Testis (tissue), 3 donors: ENCODE data around the gene RAPGEF5. TPM values are rescaled to one million over a fixed set of nuclear protein-coding genes. Genes with fewer than 3 reads are reported as not detected.

Source experiments
- DNase-seq: peaks from one replicate; pipeline ENCODE4 v3.0.0-alpha.2; 2019
- H3K27ac ChIP-seq, 2 donors: fragments of 200-600 bp; sonication (generic); one replicate each; pipeline ENCODE4 v1.5.1; 2019
- H3K27me3 ChIP-seq: fragments of 200-600 bp; sonication (generic); one replicate; pipeline ENCODE4 v1.5.1; 2019
- H3K36me3 ChIP-seq: fragments of 200-600 bp; sonication (generic); one replicate; pipeline ENCODE4 v1.5.1; 2017; ENCODE audit warnings: low read depth; ENCODE audit errors: missing control alignments
- H3K4me1 ChIP-seq: fragments of 200-600 bp; sonication (generic); one replicate; pipeline ENCODE4 v1.5.1; 2019
- H3K4me3 ChIP-seq, 2 donors: fragments of 200-600 bp; sonication (generic); one replicate each; pipeline ENCODE4 v1.5.1; 2017 to 2019
- H3K9me3 ChIP-seq: fragments of 200-600 bp; sonication (generic); one replicate; pipeline ENCODE4 v1.5.1; 2017
- CTCF ChIP-seq, 3 experiments: fragments of 450-650 bp in 2 of 3; fragments of 200-600 bp in 1 of 3; sonication (generic) in 1 of 3; IDR thresholded peaks; one replicate each; pipeline ENCODE4 v1.5.1; 2016 to 2019; ENCODE audit warnings: antibody characterized with exemption in 3 of 3, mild to moderate bottlenecking in 2 of 3, moderate library complexity in 1 of 3
- POLR2A ChIP-seq: fragments of 450-650 bp; IDR thresholded peaks from one replicate; pipeline ENCODE4 v1.6.1; 2017; ENCODE audit warnings: antibody characterized with exemption, mild to moderate bottlenecking, moderate library complexity
- WGBS, 2 donors: methylation state at CpG; one replicate each; pipeline ENCODE4 v1.1.5; 2018; 5-methylcytosine and 5-hydroxymethylcytosine counted together
- intact Hi-C: fragments of 100-400 bp; cut with DNase I; formaldehyde crosslinking; loops from one replicate; pipeline ENCODE4 v1.15.1; 2023; ENCODE audit warnings: low total_unique reads
- polyA plus RNA-seq: library from polyadenylated mRNA; stranded (reverse); fragments of 350-450 nt; fragmentation: Illumina TruSeq; extraction: RNeasy Lipid Tissue Mini Kit (QIAGEN cat#74804); gene quantifications from one replicate; pipeline ENCODE4 v1.2.3, GENCODE V29; 2014; ENCODE audit warnings: low read depth, low replicate concordance; ENCODE audit not compliant: insufficient read depth
- total RNA-seq, 2 donors: library from RNA; depleted of rRNA; stranded (reverse); fragments of >200 nt; gene quantifications; one replicate each; pipeline ENCODE4 v1.2.3, GENCODE V29; 2016

Gene RAPGEF5
- total and polyA plus RNA-seq, 3 donors from 2014 or later = 16.8 to 67.5 (median 63.8) TPM

GRCh38 chr7:22339725-22340390, 17.1 kb downstream of the RAPGEF5 start:
- H3K9me3 ChIP-seq = no peaks in the 10 kb centered on the region
- H3K36me3 ChIP-seq = no peaks in the 10 kb centered on the region
- no peak overlapping the region for H3K4me3 ChIP-seq
- no peaks in the 10 kb centered on the region for H3K27me3 ChIP-seq
- H3K4me1 ChIP-seq = no peaks in the 10 kb centered on the region
- intact Hi-C loops = no loop called here
- no peak overlapping the region for H3K27ac ChIP-seq
- WGBS, 2 donors = 86 to 92% methylated on average over 2 of the region's 2 CpGs
- TF ChIP-seq CTCF (IDR thresholded peaks at IDR 0.05) (no peak), POLR2A (no peak)
- no peak for DNase-seq

GRCh38 chr7:22338877-22339276, 18.1 kb downstream of the RAPGEF5 start:
- no peak for DNase-seq
- H3K9me3 ChIP-seq = no peaks in the 10 kb centered on the region
- intact Hi-C loops = no loop called here

GRCh38 chr7:22338411-22338810, 18.5 kb downstream of the RAPGEF5 start:
- Histone ChIP-seq H3K27me3 (no peaks in the 10 kb centered on the region), H3K36me3 (no peaks in the 10 kb centered on the region), H3K4me3 (no peak overlapping the region), H3K9me3 (no peaks in the 10 kb centered on the region), H3K27ac (no peak overlapping the region), H3K4me1 (no peaks in the 10 kb centered on the region)
- no peak for DNase-seq
- WGBS, 2 donors = 87 to 91% methylated on average over 2 of the region's 2 CpGs
- intact Hi-C loops = no loop called here
- no peak for TF ChIP-seq CTCF (IDR thresholded peaks at IDR 0.05)
- no peak for TF ChIP-seq POLR2A

More at GRCh38 chr7:22338877-22339276, 18.1 kb downstream of the RAPGEF5 start:
- no peaks in the 10 kb centered on the region for H3K4me1 ChIP-seq
- no peaks in the 10 kb centered on the region for H3K27me3 ChIP-seq
- H3K4me3 ChIP-seq = no peak overlapping the region
- no peak for TF ChIP-seq POLR2A
- H3K36me3 ChIP-seq = no peaks in the 10 kb centered on the region
- no peak overlapping the region for H3K27ac ChIP-seq
- WGBS, 2 donors = 80 to 83% methylated on average over 7 of the region's 7 CpGs

- H3K4me1 ChIP-seq = peaks cover 4% of the 10 kb centered on the region
- H3K4me3 ChIP-seq = no peak overlapping the region
- no peaks in the 10 kb centered on the region for H3K36me3 ChIP-seq
- no peak for TF ChIP-seq CTCF (IDR thresholded peaks at IDR 0.05)
- no peak for TF ChIP-seq POLR2A
- DNase-seq = peak; percentile 30
- intact Hi-C loops = no loop called here
- H3K27ac ChIP-seq = no peak overlapping the region
- 66 to 72% methylated on average over 15 of the region's 15 CpGs for WGBS, 2 donors
- no peaks in the 10 kb centered on the region for H3K27me3 ChIP-seq
- H3K9me3 ChIP-seq = no peaks in the 10 kb centered on the region
Observed at GRCh38 chr7:22333680-22334141, 23.2 kb downstream of the RAPGEF5 start.

GRCh38 chr7:22332461-22332870, 24.5 kb downstream of the RAPGEF5 start:
- no peak overlapping the region for H3K27ac ChIP-seq
- intact Hi-C loops = no loop called here
- no peak overlapping the region for H3K4me3 ChIP-seq
- H3K9me3 ChIP-seq = no peaks in the 10 kb centered on the region
- no peak for DNase-seq
- no peaks in the 10 kb centered on the region for H3K27me3 ChIP-seq
- 69 to 70% methylated on average over 3 of the region's 3 CpGs for WGBS, 2 donors
- H3K4me1 ChIP-seq = peaks cover 4% of the 10 kb centered on the region
- no peaks in the 10 kb centered on the region for H3K36me3 ChIP-seq
- TF ChIP-seq CTCF (IDR thresholded peaks at IDR 0.05) (no peak), POLR2A (no peak)
